ENCODE results near the gene DUSP8. TPM values are rescaled to one million over a fixed set of nuclear protein-coding genes. Genes with fewer than 3 reads are reported as not detected.
"Not testable (repeated sequence)": the region's sequence is repeated elsewhere in the genome, so short reads cannot be mapped to it uniquely, and the experiment has no call there.

Gene DUSP8
- total RNA-seq, 1 experiment from 2014 or later: 14.0 TPM

DNA sequence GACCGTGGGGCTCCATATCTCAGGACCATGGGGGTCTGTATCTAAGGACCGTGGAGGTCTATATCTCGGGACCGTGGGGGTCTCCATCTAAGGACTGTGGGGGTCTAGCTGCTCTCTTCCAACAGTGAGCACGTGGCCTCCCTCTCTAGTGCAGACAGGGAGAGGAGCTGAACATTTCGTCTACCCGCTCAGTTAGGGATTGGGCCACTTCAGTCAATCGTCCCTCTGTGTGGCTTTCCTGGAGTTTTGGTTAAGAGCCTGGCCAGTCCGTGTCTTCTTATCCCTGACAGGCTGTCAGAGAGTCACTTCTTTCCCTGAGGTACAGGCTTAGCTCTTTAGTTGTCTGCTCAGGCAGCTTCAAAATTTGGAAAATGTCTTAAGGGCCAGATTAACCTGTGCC, 9.9 kb upstream of the DUSP8 start:
- Mint-ChIP-seq H3K4me1 (ENCODE audit: low read depth, unreplicated experiment) (no peaks in the 10 kb centered on the region), H3K27me3 (ENCODE audit: unreplicated experiment) (no peaks in the 10 kb centered on the region), H3K36me3 (ENCODE audit: insufficient read depth, unreplicated experiment) (peaks cover 4% of the 10 kb centered on the region), H3K9me3 (ENCODE audit: low read depth, unreplicated experiment) (peaks cover 3% of the 10 kb centered on the region), H3K27ac (ENCODE audit: unreplicated experiment) (no peak overlapping the region), H3K4me3 (ENCODE audit: low read depth, unreplicated experiment) (no peak overlapping the region)
- CTCF ChIA-PET: interaction anchor here (1.5 kb wide), 1 partner anchor 8 kb away, joined by 5 read pairs; no protein-coding TSS in a partner anchor
- BruUV-seq (replicated peaks): no TSS peak
- no peak for DNase-seq
- TF ChIP-seq, protein P1, sequence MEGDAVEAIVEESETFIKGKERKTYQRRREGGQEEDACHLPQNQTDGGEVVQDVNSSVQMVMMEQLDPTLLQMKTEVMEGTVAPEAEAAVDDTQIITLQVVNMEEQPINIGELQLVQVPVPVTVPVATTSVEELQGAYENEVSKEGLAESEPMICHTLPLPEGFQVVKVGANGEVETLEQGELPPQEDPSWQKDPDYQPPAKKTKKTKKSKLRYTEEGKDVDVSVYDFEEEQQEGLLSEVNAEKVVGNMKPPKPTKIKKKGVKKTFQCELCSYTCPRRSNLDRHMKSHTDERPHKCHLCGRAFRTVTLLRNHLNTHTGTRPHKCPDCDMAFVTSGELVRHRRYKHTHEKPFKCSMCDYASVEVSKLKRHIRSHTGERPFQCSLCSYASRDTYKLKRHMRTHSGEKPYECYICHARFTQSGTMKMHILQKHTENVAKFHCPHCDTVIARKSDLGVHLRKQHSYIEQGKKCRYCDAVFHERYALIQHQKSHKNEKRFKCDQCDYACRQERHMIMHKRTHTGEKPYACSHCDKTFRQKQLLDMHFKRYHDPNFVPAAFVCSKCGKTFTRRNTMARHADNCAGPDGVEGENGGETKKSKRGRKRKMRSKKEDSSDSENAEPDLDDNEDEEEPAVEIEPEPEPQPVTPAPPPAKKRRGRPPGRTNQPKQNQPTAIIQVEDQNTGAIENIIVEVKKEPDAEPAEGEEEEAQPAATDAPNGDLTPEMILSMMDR (IDR thresholded peaks at IDR 0.05; ENCODE audit: unreplicated experiment): no peak
- intact Hi-C loops (cut with micrococcal nuclease; ENCODE audit: unreplicated experiment): no loop called here

DNA sequence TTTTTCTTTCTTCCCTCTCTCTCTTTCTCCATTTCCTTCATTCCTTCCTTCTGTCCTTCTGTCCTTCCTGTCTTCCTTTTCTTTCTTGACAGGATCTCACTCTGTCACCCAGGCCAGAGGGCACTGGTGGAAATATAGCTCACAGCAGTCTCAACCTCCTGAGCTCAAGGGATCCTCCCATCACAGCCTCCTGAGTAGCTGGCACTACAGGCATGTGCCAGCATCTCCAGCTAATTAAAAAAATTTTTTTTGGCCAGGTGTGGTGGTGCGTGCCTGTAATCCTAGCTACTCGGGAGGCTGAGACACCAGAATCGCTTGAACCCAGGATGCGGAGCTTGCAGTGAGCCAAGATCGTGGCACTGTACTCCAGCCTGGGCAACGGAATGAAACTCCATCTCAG, 4.8 kb upstream of the DUSP8 start:
- Mint-ChIP-seq H3K9me3 (ENCODE audit: low read depth, unreplicated experiment) (peaks cover 3% of the 10 kb centered on the region), H3K27me3 (ENCODE audit: unreplicated experiment) (no peaks in the 10 kb centered on the region), H3K4me3 (ENCODE audit: low read depth, unreplicated experiment) (no peak overlapping the region), H3K36me3 (ENCODE audit: insufficient read depth, unreplicated experiment) (peaks cover 26% of the 10 kb centered on the region), H3K4me1 (ENCODE audit: low read depth, unreplicated experiment) (no peaks in the 10 kb centered on the region), H3K27ac (ENCODE audit: unreplicated experiment) (no peak overlapping the region)
- BruUV-seq (replicated peaks): no TSS peak
- CTCF ChIA-PET: interaction anchor here (1.2 kb wide), 1 partner anchor 30 kb away, joined by 4 read pairs; no protein-coding TSS in a partner anchor
- intact Hi-C loops (cut with micrococcal nuclease; ENCODE audit: unreplicated experiment): no loop called here
- TF ChIP-seq, protein P1 (IDR thresholded peaks at IDR 0.05; ENCODE audit: unreplicated experiment): no peak
- DNase-seq: no peak

DNA sequence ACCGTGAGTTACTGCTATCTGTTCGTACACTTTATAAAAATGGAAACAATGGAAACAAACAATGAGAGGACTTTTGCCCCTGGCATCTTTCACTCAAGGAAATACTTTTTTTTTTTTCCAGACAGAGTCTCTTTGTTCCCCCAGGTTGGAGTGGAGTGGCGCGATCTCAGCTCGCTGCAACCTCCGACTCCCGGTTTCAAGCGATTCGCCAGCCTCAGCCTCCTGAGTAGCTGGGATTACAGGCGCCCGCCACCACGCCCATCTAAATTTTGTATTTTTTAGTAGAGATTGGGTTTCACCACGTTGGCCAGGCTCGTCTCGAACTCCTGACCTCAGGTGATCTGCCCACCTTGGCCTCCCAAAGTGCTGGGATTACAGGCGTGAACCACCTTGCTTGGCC, 3.7 kb upstream of the DUSP8 start:
- intact Hi-C loops (cut with micrococcal nuclease; ENCODE audit: unreplicated experiment): loop anchor here (2.0 kb wide), 2 partner anchors 21 to 29 kb away; no protein-coding TSS in a partner anchor
- CTCF ChIA-PET: interaction anchor here (3.0 kb wide), 1 partner anchor 29 kb away, joined by 92 read pairs; no protein-coding TSS in a partner anchor
- H3K27ac Mint-ChIP-seq (ENCODE audit: unreplicated experiment); H3K4me1 Mint-ChIP-seq (ENCODE audit: low read depth, unreplicated experiment); H3K27me3 Mint-ChIP-seq (ENCODE audit: unreplicated experiment); H3K4me3 Mint-ChIP-seq (ENCODE audit: low read depth, unreplicated experiment); H3K9me3 Mint-ChIP-seq (ENCODE audit: low read depth, unreplicated experiment); DNase-seq; BruUV-seq (replicated peaks): not testable (repeated sequence)
- peaks cover 33% of the 10 kb centered on the region for H3K36me3 Mint-ChIP-seq (ENCODE audit: insufficient read depth, unreplicated experiment)

DNA sequence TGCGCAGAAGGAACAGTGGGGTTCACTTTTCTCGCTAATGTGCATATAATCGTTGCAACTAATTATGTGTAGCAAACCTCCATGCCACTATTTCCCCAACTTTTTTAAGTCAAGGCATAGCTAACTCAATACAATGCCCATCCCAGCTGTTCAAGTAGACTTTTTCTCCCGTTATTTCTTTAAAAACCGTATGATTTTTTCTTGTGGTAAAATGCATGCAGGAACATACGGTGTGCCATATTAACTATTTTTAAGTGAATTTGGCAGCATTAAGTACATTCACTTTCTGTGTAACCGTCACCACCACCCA, 2.8 kb upstream of the DUSP8 start:
- H3K36me3 Mint-ChIP-seq (ENCODE audit: insufficient read depth, unreplicated experiment): peaks cover 37% of the 10 kb centered on the region
- H3K9me3 Mint-ChIP-seq (ENCODE audit: low read depth, unreplicated experiment): peaks cover 3% of the 10 kb centered on the region
- no peak for DNase-seq
- CTCF ChIA-PET: interaction anchor here (0.7 to 3.0 kb wide), 11 partner anchors 8 to 426 kb away, joined by 3 to 92 read pairs (median 4); no protein-coding TSS in a partner anchor
- no peak overlapping the region for H3K27ac Mint-ChIP-seq (ENCODE audit: unreplicated experiment)
- H3K4me3 Mint-ChIP-seq (ENCODE audit: low read depth, unreplicated experiment): peak overlapping the region; percentile 77
- TF ChIP-seq, protein P1 (IDR thresholded peaks at IDR 0.05; ENCODE audit: unreplicated experiment): no peak
- intact Hi-C loops (cut with micrococcal nuclease; ENCODE audit: unreplicated experiment): loop anchor here (2.0 kb wide), 2 partner anchors 20 to 28 kb away; no protein-coding TSS in a partner anchor
- H3K27me3 Mint-ChIP-seq (ENCODE audit: unreplicated experiment): no peaks in the 10 kb centered on the region
- no TSS peak for BruUV-seq (replicated peaks)
- no peaks in the 10 kb centered on the region for H3K4me1 Mint-ChIP-seq (ENCODE audit: low read depth, unreplicated experiment)

DNA sequence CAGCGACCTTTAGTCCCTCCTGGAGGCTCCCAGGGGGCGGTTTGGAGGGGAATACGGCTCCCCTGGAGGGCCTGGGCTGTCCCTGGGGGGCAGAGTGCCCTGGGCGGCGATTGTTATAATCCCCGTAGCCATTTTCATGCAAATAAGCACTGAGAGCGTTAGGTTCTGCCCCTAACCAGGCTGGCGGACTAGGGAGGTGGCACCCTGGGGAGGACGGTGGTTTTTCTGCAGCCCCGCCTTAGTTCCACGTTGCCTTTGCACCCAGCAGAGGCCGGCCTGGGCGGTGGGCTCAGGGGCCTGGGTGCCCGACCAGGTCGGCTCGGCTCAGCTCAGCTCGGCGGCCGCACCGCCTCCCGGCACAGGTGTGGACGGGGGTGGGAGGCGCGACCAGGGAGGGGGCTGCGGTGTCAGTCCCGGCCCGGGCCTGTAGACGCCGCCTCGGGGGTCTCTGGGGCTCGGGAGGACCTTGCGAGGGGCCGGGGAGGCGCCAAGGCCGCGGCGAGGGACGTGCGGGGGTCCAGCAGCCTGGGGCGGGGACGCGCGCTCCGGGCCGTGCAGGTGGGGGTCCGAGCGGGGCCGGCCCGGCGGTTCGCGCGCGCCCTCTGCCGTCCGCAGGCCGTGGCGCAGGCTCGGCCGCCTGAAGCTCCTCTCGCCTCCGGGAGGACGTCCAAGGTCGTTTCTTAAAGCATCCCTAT, 2.3 kb upstream of the DUSP8 start:
- Mint-ChIP-seq H3K4me1 (ENCODE audit: low read depth, unreplicated experiment) (peaks cover 3% of the 10 kb centered on the region), H3K36me3 (ENCODE audit: insufficient read depth, unreplicated experiment) (peaks cover 42% of the 10 kb centered on the region), H3K4me3 (ENCODE audit: low read depth, unreplicated experiment) (peak overlapping the region; percentile 77), H3K27ac (ENCODE audit: unreplicated experiment) (peak overlapping the region; percentile 65), H3K9me3 (ENCODE audit: low read depth, unreplicated experiment) (peaks cover 3% of the 10 kb centered on the region), H3K27me3 (ENCODE audit: unreplicated experiment) (no peaks in the 10 kb centered on the region)
- peak; percentile 72 for DNase-seq
- intact Hi-C loops (cut with micrococcal nuclease; ENCODE audit: unreplicated experiment): loop anchor here (2.0 kb wide), 2 partner anchors 20 to 28 kb away; no protein-coding TSS in a partner anchor
- CTCF ChIA-PET: interaction anchor here (0.7 to 3.0 kb wide), 14 partner anchors 8 to 426 kb away, joined by 3 to 92 read pairs (median 4); no protein-coding TSS in a partner anchor
- no TSS peak for BruUV-seq (replicated peaks)
- TF ChIP-seq, protein P1 (IDR thresholded peaks at IDR 0.05; ENCODE audit: unreplicated experiment): peak; percentile 81
